HEK293T (cell line): Measurements from ENCODE around the gene XAGE5.
"Not testable (repeated sequence)": the region's sequence is repeated elsewhere in the genome, so short reads cannot be mapped to it uniquely, and the experiment has no call there.

Experiments used
- BHLHE40 ChIP-seq: fragments of 450-650 bp; IDR thresholded peaks from 2 replicates; pipeline ENCODE4 v1.6.1; 2016; ENCODE audit warnings: mild to moderate bottlenecking, moderate library complexity, borderline replicate concordance
- CTBP1 ChIP-seq: fragments of 450-650 bp; IDR thresholded peaks from 2 replicates; pipeline ENCODE4 v1.6.1; 2016; ENCODE audit warnings: borderline replicate concordance
- ELF4 ChIP-seq: fragments of 450-650 bp; IDR thresholded peaks from 2 replicates; pipeline ENCODE4 v1.6.1; 2017; ENCODE audit warnings: antibody characterized with exemption
- FOXA1 ChIP-seq: fragments of 450-650 bp; IDR thresholded peaks from 2 replicates; pipeline ENCODE4 v1.6.1; 2016; ENCODE audit warnings: mild to moderate bottlenecking
- FOXK2 ChIP-seq: fragments of 450-650 bp; IDR thresholded peaks from 2 replicates; pipeline ENCODE4 v1.6.1; 2016; ENCODE audit warnings: mild to moderate bottlenecking
- NFRKB ChIP-seq: fragments of 450-650 bp; IDR thresholded peaks from 2 replicates; pipeline ENCODE4 v1.6.1; 2016; ENCODE audit warnings: mild to moderate bottlenecking, moderate library complexity
- SP1 ChIP-seq: fragments of 450-650 bp; IDR thresholded peaks from 2 replicates; pipeline ENCODE4 v1.6.1; 2017
- SUZ12 ChIP-seq: fragments of 450-650 bp; IDR thresholded peaks from 2 replicates; pipeline ENCODE4 v1.6.1; 2016; ENCODE audit warnings: mild to moderate bottlenecking
- TARDBP ChIP-seq: fragments of 450-650 bp; IDR thresholded peaks from 2 replicates; pipeline ENCODE4 v1.6.1; 2016
- ZNF384 ChIP-seq: fragments of 450-650 bp; IDR thresholded peaks from 2 replicates; pipeline ENCODE4 v1.6.1; 2016

- TF ChIP-seq ELF4, FOXK2, ZNF384, BHLHE40, CTBP1, SP1, SUZ12, FOXA1, TARDBP, NFRKB: not testable (repeated sequence)
These were observed 6.2 kb upstream of the XAGE5 start for GRCh38 chrX:52804876-52805275.
